Thyroid gland (tissue), 4 donors: ENCODE results near the gene CCDC7. TPM values are rescaled to one million over a fixed set of nuclear protein-coding genes. Genes with fewer than 3 reads are reported as not detected.
"Not testable (repeated sequence)": the region's sequence is repeated elsewhere in the genome, so short reads cannot be mapped to it uniquely, and the experiment has no call there.

Source experiments
- DNase-seq, 2 donors: peaks; one replicate each; pipeline ENCODE4 v3.0.0-alpha.2; 2019
- H3K27ac ChIP-seq, 3 donors: fragments of 200-600 bp; sonication (generic); 1 replicate in 2 of 3; 2 replicates in 1 of 3; pipeline ENCODE4 v1.5.1; 2016 to 2019; ENCODE audit warnings: mild to moderate bottlenecking in 1 of 3, moderate library complexity in 1 of 3
- H3K27me3 ChIP-seq: fragments of 200-600 bp; sonication (generic); one replicate; pipeline ENCODE4 v1.5.1; 2019
- H3K36me3 ChIP-seq, 2 donors: fragments of 200-600 bp; sonication (generic); one replicate each; pipeline ENCODE4 v1.5.1; 2016 to 2019
- H3K4me1 ChIP-seq, 2 donors: fragments of 200-600 bp; sonication (generic); one replicate each; pipeline ENCODE4 v1.5.1; 2017 to 2019
- H3K4me3 ChIP-seq, 3 donors: fragments of 200-600 bp; sonication (generic); replicated peaks in 1 of 3; 1 replicate in 2 of 3; 2 replicates in 1 of 3; pipeline ENCODE4 v1.5.1; 2016; ENCODE audit warnings: mild to moderate bottlenecking in 1 of 3
- H3K9me3 ChIP-seq: fragments of 200-600 bp; sonication (generic); one replicate; pipeline ENCODE4 v1.5.1; 2017
- POLR2A ChIP-seq, 2 donors: fragments of 450-650 bp; IDR thresholded peaks; one replicate each; pipeline ENCODE4 v1.6.1; 2017; ENCODE audit warnings: antibody characterized with exemption in 2 of 2, mild to moderate bottlenecking in 2 of 2, moderate library complexity in 1 of 2
- WGBS, 2 donors: methylation state at CpG; one replicate each; pipeline ENCODE4 v1.1.5; 2017; 5-methylcytosine and 5-hydroxymethylcytosine counted together
- intact Hi-C: fragments of 100-400 bp; cut with DNase I; formaldehyde crosslinking; loops from one replicate; pipeline ENCODE4 v1.15.1; 2023
- total RNA-seq, 4 donors: library from RNA; depleted of rRNA; stranded (reverse); fragments of >200 nt; gene quantifications; one replicate each; pipeline ENCODE4 v1.2.3, GENCODE V29; 2016
- TF ChIP-seq, protein P1 (sequence below), 6 experiments: fragments of 200-600 bp in 3 of 6; fragments of 450-650 bp in 3 of 6; sonication (generic) in 3 of 6; IDR thresholded peaks; one replicate each; pipeline ENCODE4 v1.5.1; 2016 to 2019; ENCODE audit warnings: antibody characterized with exemption in 6 of 6, mild to moderate bottlenecking in 2 of 6, inconsistent platforms in 1 of 6, moderate library complexity in 1 of 6

Gene CCDC7
- total RNA-seq, 4 donors from 2014 or later: 41.2 to 69.0 (median 55.2) TPM

GRCh38 chr10:32538256-32538655 is 92.3 kb downstream of the CCDC7 start:
- no peak for DNase-seq
- H3K4me1 ChIP-seq: no peaks in the 10 kb centered on the region
- no peaks in the 10 kb centered on the region for H3K9me3 ChIP-seq
- H3K27ac ChIP-seq: no peak overlapping the region
- intact Hi-C loops: no loop called here
- no peaks in the 10 kb centered on the region for H3K27me3 ChIP-seq
- WGBS, 2 donors: 77 to 78% methylated on average over 3 of the region's 3 CpGs
- TF ChIP-seq, protein P1, sequence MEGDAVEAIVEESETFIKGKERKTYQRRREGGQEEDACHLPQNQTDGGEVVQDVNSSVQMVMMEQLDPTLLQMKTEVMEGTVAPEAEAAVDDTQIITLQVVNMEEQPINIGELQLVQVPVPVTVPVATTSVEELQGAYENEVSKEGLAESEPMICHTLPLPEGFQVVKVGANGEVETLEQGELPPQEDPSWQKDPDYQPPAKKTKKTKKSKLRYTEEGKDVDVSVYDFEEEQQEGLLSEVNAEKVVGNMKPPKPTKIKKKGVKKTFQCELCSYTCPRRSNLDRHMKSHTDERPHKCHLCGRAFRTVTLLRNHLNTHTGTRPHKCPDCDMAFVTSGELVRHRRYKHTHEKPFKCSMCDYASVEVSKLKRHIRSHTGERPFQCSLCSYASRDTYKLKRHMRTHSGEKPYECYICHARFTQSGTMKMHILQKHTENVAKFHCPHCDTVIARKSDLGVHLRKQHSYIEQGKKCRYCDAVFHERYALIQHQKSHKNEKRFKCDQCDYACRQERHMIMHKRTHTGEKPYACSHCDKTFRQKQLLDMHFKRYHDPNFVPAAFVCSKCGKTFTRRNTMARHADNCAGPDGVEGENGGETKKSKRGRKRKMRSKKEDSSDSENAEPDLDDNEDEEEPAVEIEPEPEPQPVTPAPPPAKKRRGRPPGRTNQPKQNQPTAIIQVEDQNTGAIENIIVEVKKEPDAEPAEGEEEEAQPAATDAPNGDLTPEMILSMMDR (IDR thresholded peaks at IDR 0.05): no peak
- no peak for TF ChIP-seq POLR2A (IDR thresholded peaks at IDR 0.05)
- H3K4me3 ChIP-seq: no peak overlapping the region
- H3K36me3 ChIP-seq: no peaks in the 10 kb centered on the region

- 95 to 97% methylated on average over 6 of the region's 6 CpGs for WGBS, 2 donors
- no peaks in the 10 kb centered on the region for H3K9me3 ChIP-seq
- no peaks in the 10 kb centered on the region for H3K4me1 ChIP-seq
- no peak overlapping the region for H3K27ac ChIP-seq
- TF ChIP-seq, protein P1 (IDR thresholded peaks at IDR 0.05): no peak
- TF ChIP-seq POLR2A (IDR thresholded peaks at IDR 0.05): no peak
- H3K4me3 ChIP-seq: no peak overlapping the region
- H3K27me3 ChIP-seq: no peaks in the 10 kb centered on the region
- no peaks in the 10 kb centered on the region for H3K36me3 ChIP-seq
- intact Hi-C loops: no loop called here
- DNase-seq: no peak
These were observed 94.9 kb downstream of the CCDC7 start for GRCh38 chr10:32540691-32541470.

GRCh38 chr10:32548208-32548607 is 102.3 kb downstream of the CCDC7 start:
- Histone ChIP-seq H3K4me1 (no peaks in the 10 kb centered on the region), H3K27me3 (no peaks in the 10 kb centered on the region), H3K4me3 (no peak overlapping the region), H3K27ac (no peak overlapping the region), H3K36me3 (no peaks in the 10 kb centered on the region), H3K9me3 (no peaks in the 10 kb centered on the region)
- TF ChIP-seq POLR2A (IDR thresholded peaks at IDR 0.05): no peak
- TF ChIP-seq, protein P1 (IDR thresholded peaks at IDR 0.05): no peak
- WGBS, 2 donors: 97% methylated on average over 7 of the region's 7 CpGs
- intact Hi-C loops: no loop called here
- no peak for DNase-seq

DNA sequence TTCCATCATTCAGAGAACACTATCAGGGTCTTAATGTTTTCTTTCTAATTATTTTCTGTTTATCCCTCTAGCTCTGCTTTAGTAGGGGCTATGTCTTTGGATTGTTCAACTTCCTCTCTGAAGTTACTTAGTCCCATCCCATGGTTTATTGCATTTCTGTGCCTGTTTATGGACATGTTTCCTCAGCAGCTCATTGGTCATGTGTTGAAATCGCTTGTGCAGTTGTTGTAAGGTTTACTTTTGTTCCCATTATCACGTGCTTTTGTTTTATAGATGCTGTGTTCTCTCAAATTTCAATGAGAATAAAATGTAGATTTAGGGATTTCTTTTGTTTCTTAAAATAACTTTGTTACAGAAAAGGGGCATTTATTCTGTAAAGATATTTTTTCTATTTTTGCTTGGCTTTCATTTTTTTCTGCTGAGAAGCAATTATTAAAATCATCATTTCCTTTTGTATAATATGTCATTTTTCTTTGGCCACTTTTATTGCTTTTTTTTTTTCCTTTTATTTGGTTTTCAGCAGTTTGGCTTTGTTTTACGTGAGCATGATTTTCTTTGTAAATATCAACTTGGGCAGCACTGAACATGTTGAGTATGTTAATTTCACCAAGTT is 110.9 kb downstream of the CCDC7 start:
- TF ChIP-seq, protein P1 (IDR thresholded peaks at IDR 0.05): no peak
- TF ChIP-seq POLR2A (IDR thresholded peaks at IDR 0.05): no peak

DNA sequence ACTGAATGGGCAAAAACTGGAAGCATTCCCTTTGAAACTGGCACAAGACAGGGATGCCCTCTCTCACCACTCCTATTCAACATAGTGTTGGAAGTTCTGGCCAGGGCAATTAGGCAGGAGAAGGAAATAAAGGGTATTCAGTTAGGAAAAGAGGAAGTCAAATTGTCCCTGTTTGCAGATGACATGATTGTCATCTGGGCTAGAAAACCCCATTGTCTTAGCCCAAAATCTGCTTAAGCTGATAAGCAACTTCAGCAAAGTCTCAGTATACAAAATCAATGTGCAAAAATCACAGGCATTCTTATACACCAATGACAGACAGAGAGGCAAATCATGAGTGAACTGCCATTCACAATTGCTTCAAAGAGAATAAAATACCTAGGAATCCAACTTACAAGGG is 116.8 kb downstream of the CCDC7 start:
- H3K9me3 ChIP-seq, H3K4me3 ChIP-seq, H3K27ac ChIP-seq, H3K36me3 ChIP-seq, H3K4me1 ChIP-seq, H3K27me3 ChIP-seq, DNase-seq, intact Hi-C loops: not testable (repeated sequence)

More for the DNA sequence above, 110.9 kb downstream of the CCDC7 start:
- no peak overlapping the region for H3K27ac ChIP-seq
- WGBS, 2 donors: 91 to 94% methylated on average over 3 of the region's 3 CpGs
- no peak for DNase-seq
- no peaks in the 10 kb centered on the region for H3K36me3 ChIP-seq
- no peaks in the 10 kb centered on the region for H3K27me3 ChIP-seq
- no peaks in the 10 kb centered on the region for H3K9me3 ChIP-seq
- no peaks in the 10 kb centered on the region for H3K4me1 ChIP-seq
- intact Hi-C loops: no loop called here
- H3K4me3 ChIP-seq: no peak overlapping the region
